ENCODE measurements around the gene TMSB4X. TPM values are rescaled to one million over a fixed set of nuclear protein-coding genes. Genes with fewer than 3 reads are reported as not detected.
"Not testable (repeated sequence)": the region's sequence is repeated elsewhere in the genome, so short reads cannot be mapped to it uniquely, and the experiment has no call there.

The TMSB4X gene
- polyA plus RNA-seq, 1 of the 3 experiments (the other 2 are of a cell fraction), result 4,830 TPM

GRCh38 chrX:13014111-13015096 lies 39.5 kb downstream of the TMSB4X start (continued):
- TF ChIP-seq RFX5 (IDR thresholded peaks at IDR 0.05; ENCODE audit: low read length) (no peak), POLR2AphosphoS5 (IDR thresholded peaks at IDR 0.05; ENCODE audit: low read depth, low read length) (no peak), SIN3A (IDR thresholded peaks at IDR 0.05; ENCODE audit: borderline replicate concordance, low read depth, low read length) (no peak)
- TF ChIP-seq, protein P1, sequence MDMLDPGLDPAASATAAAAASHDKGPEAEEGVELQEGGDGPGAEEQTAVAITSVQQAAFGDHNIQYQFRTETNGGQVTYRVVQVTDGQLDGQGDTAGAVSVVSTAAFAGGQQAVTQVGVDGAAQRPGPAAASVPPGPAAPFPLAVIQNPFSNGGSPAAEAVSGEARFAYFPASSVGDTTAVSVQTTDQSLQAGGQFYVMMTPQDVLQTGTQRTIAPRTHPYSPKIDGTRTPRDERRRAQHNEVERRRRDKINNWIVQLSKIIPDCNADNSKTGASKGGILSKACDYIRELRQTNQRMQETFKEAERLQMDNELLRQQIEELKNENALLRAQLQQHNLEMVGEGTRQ (IDR thresholded peaks at IDR 0.05; ENCODE audit: borderline replicate concordance, low read depth, low read length), result no peak

DNA sequence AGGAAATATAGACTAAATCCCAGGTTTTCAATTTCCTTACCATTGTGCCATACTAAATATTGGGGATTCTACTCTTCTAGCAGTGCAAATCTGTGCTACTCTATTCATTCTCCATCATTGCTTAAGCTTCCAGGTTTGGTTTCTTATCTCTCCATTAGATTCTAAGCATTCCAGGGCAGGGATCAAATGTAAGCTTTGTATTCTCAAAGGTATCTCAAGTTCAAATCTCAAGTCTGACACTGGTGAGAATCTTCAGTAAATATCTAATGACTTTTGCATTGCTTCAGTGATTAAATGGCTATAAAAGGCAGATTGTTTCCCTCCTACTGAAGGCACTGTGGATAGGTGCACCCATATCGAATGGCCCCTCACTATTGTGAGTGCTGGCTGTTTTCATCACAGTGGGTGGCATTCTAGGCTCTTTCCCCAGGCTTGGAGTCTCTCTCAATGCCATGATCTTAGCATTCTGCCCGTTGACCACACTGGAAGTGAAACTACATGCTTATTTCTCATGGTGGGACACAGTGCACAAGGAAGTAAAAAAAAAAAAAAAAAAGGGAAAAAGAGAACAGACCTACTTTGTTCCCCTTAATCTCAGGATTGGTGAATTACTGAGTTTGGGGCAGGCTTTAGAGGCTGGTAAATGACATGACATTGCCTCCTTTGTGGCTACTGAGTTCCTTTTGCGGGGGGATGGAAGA lies 40.8 kb downstream of the TMSB4X start:
- WGBS (ENCODE audit: low lambda C conversion rate), result 41% methylated on average over 3 of the region's 3 CpGs
- TF ChIP-seq ELF1 (IDR thresholded peaks at IDR 0.05) (no peak), YY1 (IDR thresholded peaks at IDR 0.05; ENCODE audit: low read depth) (no peak), FOXJ3 (CRISPR knock-in tag; IDR thresholded peaks at IDR 0.05) (no peak), RAD21 (IDR thresholded peaks at IDR 0.05; ENCODE audit: low read length) (no peak), USF1 (IDR thresholded peaks at IDR 0.05; ENCODE audit: borderline replicate concordance, low read depth) (no peak), SMC3 (IDR thresholded peaks at IDR 0.05; ENCODE audit: low read depth, low read length) (no peak), TCF12 (IDR thresholded peaks at IDR 0.05) (no peak), CHD2 (IDR thresholded peaks at IDR 0.05; ENCODE audit: low read length, partially characterized antibody) (no peak), GABPA (IDR thresholded peaks at IDR 0.05; ENCODE audit: low read depth) (no peak), FOXM1 (IDR thresholded peaks at IDR 0.05; ENCODE audit: low read depth) (no peak), TAF1 (IDR thresholded peaks at IDR 0.05; ENCODE audit: borderline replicate concordance, low read depth, low read length) (no peak)
- H3K9me3 ChIP-seq, result no peaks in the 10 kb centered on the region
- no peaks in the 10 kb centered on the region for H3K27me3 ChIP-seq (ENCODE audit: insufficient read depth)
- H3K79me2 ChIP-seq (ENCODE audit: insufficient read depth), result no peaks in the 10 kb centered on the region
- POLR2A ChIA-PET, result no interaction called here
- no peak for DNase-seq
- H3K4me2 ChIP-seq, result no peak overlapping the region
- peaks cover 2 to 8% of the 10 kb centered on the region in 2 experiments; a peak in 1 of 4 replicates for H3K4me1 ChIP-seq (ENCODE audit: control insufficient read depth in 1 of 2, insufficient read depth in 2 of 2, low read depth in 1 of 2, low read length in 1 of 2)
- no peaks in the 10 kb centered on the region for H3F3A ChIP-seq (replicated peaks; ENCODE audit: insufficient read depth)
- no peak overlapping the region for H3K9ac ChIP-seq
- H3K36me3 ChIP-seq (replicated peaks in 1 of 2; ENCODE audit: control insufficient read depth in 1 of 2, insufficient read depth in 2 of 2, low read length in 1 of 2), result no peaks in the 10 kb centered on the region
- no peak overlapping the region for H3K4me3 ChIP-seq (ENCODE audit: low read depth in 2 of 2, low read length in 1 of 2)
- H3K27ac ChIP-seq (ENCODE audit: low read depth in 2 of 2, low read length in 1 of 2), result no peak overlapping the region
- no peak overlapping the region; the same call in 1 of the 2 replicates for H2AFZ ChIP-seq (ENCODE audit: low read depth)
- H3K9me2 ChIP-seq, result no peaks in the 10 kb centered on the region
- H4K20me1 ChIP-seq (ENCODE audit: insufficient read depth), result no peaks in the 10 kb centered on the region
- CTCF ChIA-PET, result interaction anchor here (1.5 to 1.7 kb wide), 2 partner anchors 10 to 69 kb away, joined by 4 read pairs; no protein-coding TSS in a partner anchor

DNA sequence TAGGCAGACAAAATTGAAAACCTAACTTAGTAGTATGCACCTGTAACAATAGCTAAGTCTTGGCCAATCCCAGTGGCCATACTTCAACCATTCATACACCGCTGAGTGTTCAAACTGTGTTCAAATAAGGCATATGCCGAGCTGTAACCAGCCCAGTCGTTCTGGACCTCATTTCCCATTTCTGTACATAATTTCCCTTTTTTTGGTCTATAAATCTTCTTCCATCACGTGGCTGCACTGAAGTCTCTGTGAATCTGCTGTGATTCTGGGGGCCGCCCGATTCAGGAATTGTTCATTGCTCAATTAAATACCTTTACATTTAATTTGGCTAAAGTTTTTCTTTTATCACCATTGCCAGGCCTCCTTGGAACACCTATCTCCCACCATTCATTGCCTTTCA lies 41.8 kb downstream of the TMSB4X start:
- H3K9me3 ChIP-seq; DNase-seq; H3F3A ChIP-seq (replicated peaks; ENCODE audit: insufficient read depth); H4K20me1 ChIP-seq (ENCODE audit: insufficient read depth); CTCF ChIA-PET; H3K9ac ChIP-seq; H3K36me3 ChIP-seq (replicated peaks in 1 of 2; ENCODE audit: control insufficient read depth in 1 of 2, insufficient read depth in 2 of 2, low read length in 1 of 2); H3K4me3 ChIP-seq (ENCODE audit: low read depth in 2 of 2, low read length in 1 of 2); H3K79me2 ChIP-seq (ENCODE audit: insufficient read depth); H3K4me2 ChIP-seq; H3K27me3 ChIP-seq (ENCODE audit: insufficient read depth); H2AFZ ChIP-seq (ENCODE audit: low read depth); H3K9me2 ChIP-seq; H3K4me1 ChIP-seq (ENCODE audit: control insufficient read depth in 1 of 2, insufficient read depth in 2 of 2, low read depth in 1 of 2, low read length in 1 of 2); H3K27ac ChIP-seq (ENCODE audit: low read depth in 2 of 2, low read length in 1 of 2); POLR2A ChIA-PET: not testable (repeated sequence)
- WGBS (ENCODE audit: low lambda C conversion rate), result 67% methylated on average over 6 of the region's 6 CpGs
